ENCODE results near the gene CRTAC1. TPM values are rescaled to one million over a fixed set of nuclear protein-coding genes. Genes with fewer than 3 reads are reported as not detected.

The CRTAC1 gene
- total RNA-seq, 1 experiment from 2014 or later = not detected

DNA sequence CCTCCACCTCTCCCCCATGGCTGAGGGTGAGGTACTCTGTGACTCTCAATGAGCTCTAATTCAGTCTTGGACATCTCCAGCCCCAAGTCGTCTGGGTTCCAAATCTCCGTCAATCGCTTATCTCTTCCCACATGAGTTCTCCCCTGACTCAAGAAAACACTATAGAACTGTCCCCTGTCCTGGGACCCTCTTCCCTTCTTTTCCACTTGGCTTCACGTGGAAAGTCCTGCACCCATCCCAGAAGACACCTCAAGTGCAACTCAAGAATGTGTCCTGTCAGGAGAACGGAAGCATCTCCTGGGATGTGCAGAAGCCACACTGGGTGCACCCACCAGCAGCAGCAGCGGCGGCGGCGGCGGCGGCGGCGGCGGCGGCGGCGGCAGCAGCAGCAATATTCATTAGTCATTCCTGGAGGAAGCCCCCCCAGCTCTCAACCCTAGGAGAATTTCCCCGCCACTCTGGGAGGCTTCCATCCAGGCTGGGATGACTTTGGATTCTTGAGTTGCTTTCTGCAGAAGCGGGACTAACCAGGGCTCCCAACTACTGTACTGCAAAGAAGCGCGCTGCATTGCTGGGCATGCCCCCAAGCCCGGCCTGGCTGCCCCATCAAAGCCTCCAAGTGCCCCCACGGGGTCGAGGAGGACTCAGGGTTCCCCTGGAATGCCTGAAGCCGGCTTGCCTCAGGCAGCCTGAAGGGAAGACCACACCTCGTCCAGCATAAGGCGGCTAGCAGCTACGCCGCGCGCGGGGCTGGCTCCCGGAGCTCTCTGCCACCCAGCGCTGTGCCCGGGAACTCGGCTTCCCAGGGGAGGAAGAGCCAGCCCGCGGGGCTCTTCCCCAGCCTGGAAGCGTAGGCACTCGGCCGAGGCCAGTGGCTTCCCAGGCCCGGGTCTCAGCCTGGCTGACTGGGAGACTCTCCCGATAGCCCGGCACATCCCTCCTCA, 1.0 kb downstream of the CRTAC1 start:
- no peak for DNase-seq (ENCODE audit: low spot score)

- DNase-seq (ENCODE audit: low spot score) = peak; percentile 58
Observed at GRCh38 chr10:98028168-98028770, 2.2 kb downstream of the CRTAC1 start.

DNA sequence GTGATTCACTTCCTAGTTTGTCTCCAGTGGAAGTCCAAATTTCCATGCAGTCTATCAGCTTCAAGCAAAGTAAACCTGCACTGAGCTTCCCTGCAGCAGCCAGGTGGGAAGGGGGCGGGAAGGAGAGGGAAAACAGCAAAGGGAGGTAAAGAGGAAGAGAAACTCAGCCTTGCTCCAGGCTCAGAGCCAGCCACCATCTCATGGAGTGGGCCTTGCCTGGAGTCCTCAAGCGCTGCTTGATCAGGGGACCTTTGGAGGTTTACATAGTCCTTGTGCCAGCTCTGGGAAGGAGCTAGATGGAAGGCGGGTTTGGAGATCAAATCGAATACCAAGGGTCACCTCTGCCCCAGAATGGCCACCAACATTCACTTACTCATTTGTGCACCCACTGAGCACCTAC, 7.4 kb downstream of the CRTAC1 start:
- DNase-seq (ENCODE audit: low spot score) = no peak

GRCh38 chr10:98020784-98021183, 9.6 kb downstream of the CRTAC1 start:
- DNase-seq (ENCODE audit: low spot score) = no peak

GRCh38 chr10:98020254-98020653, 10.2 kb downstream of the CRTAC1 start:
- DNase-seq (ENCODE audit: low spot score) = no peak

- DNase-seq (ENCODE audit: low spot score) = no peak
Observed at GRCh38 chr10:98019784-98020183, 10.6 kb downstream of the CRTAC1 start.

- DNase-seq (ENCODE audit: low spot score) = no peak
Observed at GRCh38 chr10:98016772-98017475, 13.5 kb downstream of the CRTAC1 start.

DNA sequence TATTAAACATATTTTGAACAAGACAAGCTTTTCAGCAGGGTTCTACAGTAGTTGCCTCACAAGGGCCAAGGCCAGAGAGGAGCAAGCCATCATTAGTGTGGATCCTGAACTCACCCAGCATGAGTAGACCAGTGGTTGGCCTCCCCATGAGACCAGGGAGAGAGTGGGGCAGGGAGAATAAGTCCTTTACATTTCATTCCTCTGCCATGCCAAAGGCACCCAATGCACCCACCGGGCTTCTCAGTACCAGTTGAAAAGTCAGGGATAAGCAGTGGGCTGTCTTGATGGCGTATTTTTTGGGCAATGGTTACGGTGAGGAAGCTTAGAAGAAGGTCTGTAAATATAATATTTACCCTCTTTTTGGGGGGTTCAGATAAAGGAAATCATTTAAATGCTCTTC, 16.6 kb downstream of the CRTAC1 start:
- no peak for DNase-seq (ENCODE audit: low spot score)

DNA sequence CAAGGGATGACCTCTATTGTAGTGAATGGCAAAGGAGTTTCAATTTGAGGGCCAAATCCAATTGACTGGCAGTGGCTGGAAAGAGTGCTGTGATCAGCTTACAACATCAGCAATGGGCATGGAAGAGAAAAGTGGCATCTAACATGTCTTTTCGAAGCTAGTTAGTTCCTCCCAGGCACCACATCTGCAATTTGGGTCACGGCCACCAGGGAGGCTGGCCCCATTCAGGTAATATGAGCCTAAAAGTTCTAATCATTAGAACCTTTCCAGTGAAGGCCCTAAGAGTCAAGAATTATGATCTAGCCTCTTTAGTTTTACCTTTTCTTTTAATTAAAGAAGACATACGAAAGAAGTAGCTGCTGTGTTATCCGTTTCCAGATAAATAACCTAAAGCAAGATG, 17.3 kb downstream of the CRTAC1 start:
- no peak for DNase-seq (ENCODE audit: low spot score)

GRCh38 chr10:98012644-98013043, 17.8 kb downstream of the CRTAC1 start:
- no peak for DNase-seq (ENCODE audit: low spot score)

DNA sequence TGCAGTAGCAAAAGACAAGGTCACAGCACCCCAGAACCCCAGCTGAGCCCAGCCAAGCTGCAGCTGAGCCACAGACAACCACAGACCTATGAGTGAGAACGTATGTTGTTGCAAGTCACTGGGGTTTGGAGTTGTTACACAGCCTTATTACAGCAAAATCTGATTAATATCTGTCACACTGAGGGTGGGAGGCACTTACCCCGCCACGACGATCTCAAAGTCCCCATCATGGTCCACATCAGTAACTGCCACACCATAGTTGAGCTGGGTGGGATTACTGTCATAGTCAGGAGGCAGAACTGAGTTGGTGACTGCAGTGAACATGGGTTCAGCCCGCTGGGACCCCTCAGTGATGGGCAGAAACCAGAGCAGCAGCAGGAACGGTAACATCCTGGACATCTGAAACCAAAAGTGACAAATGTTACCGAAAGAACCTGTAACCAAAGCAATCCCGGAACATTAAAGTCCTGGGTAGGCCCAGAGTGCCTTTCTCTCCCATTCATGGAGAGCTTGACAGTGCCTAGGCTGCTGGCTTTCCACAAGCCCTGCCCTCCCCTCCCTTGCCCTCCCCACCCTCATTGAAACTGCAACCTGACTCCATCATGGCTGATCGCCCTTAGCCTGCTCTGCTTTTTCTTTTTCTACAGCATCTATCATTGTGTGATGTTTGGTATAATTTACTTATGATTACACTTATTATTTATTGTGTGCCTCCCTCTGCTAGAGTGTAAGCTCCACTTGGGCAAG, 19.3 kb downstream of the CRTAC1 start:
- no peak for DNase-seq (ENCODE audit: low spot score)

GRCh38 chr10:98006266-98006665, 24.2 kb downstream of the CRTAC1 start:
- no peak for DNase-seq (ENCODE audit: low spot score)

- DNase-seq (ENCODE audit: low spot score) = no peak
Observed at GRCh38 chr10:98001736-98002135, 28.7 kb downstream of the CRTAC1 start.

- DNase-seq (ENCODE audit: low spot score) = no peak
Observed at GRCh38 chr10:98000346-98000745, 30.1 kb downstream of the CRTAC1 start.

- no peak for DNase-seq (ENCODE audit: low spot score)
Observed at GRCh38 chr10:97999923-98000248, 30.5 kb downstream of the CRTAC1 start.

GRCh38 chr10:97999066-97999922, 31.1 kb downstream of the CRTAC1 start:
- DNase-seq (ENCODE audit: low spot score) = peak; percentile 3

- peak; percentile 35 for DNase-seq (ENCODE audit: low spot score)
Observed at GRCh38 chr10:97991871-97992270, 38.5 kb downstream of the CRTAC1 start.

- no peak for DNase-seq (ENCODE audit: low spot score)
Observed at GRCh38 chr10:97981816-97982215, 48.6 kb downstream of the CRTAC1 start.

- no peak for DNase-seq (ENCODE audit: low spot score)
Observed at GRCh38 chr10:97977673-97978072, 52.7 kb downstream of the CRTAC1 start.

DNA sequence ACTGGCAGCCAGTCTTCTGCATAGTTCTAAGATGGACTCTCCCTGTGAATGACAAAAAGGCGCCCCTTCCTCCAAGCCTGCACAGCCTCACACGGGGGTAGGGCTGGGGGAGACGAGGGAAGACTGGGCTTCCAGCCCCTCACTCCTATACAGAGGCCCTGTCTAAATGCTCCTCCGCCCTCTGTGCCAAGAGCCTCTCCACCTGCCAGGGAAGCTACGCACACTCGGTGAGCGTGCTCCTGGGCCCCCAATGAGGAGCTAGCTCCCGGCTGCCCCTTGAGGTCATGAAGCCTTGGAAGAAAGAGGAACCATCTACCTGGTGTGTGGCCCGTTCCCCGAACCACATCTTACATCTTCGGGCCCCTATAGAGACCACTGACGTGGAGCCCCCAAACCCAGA, 54.8 kb downstream of the CRTAC1 start:
- no peak for DNase-seq (ENCODE audit: low spot score)
